HG03469 (cell line): ENCODE results near the gene TPM1.
"Not testable (repeated sequence)": the region's sequence is repeated elsewhere in the genome, so short reads cannot be mapped to it uniquely, and the experiment has no call there.

Source experiments
- ATAC-seq: cut with Tn5 transposase; IDR thresholded peaks from one replicate; pipeline ENCODE4 v1.9.1; 2021; ENCODE audit warnings: mild to moderate bottlenecking, moderate library complexity, moderate number of reproducible peaks; ENCODE audit not compliant: unreplicated experiment

The TPM1 gene

DNA sequence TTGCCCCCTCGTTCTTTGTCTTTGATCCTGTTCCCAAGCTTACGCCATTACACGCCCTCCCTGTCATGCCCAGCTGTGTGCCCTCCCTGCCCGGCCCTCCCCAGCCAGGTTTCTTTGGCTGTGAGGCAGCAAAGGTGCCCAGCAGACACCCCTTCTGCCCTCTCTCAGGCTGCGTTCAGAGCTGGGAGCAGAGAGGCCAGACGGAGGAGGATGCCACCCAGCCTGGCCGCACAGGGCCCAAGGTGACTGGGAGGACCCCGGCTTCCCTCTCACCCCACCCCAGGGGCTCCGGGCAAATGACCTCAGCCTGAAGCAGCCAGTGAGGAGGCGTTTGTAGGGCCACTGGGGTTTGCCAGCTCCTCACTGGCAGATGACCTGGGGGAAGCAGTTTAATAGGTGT, 48.3 kb downstream of the TPM1 start:
- no peak for ATAC-seq

DNA sequence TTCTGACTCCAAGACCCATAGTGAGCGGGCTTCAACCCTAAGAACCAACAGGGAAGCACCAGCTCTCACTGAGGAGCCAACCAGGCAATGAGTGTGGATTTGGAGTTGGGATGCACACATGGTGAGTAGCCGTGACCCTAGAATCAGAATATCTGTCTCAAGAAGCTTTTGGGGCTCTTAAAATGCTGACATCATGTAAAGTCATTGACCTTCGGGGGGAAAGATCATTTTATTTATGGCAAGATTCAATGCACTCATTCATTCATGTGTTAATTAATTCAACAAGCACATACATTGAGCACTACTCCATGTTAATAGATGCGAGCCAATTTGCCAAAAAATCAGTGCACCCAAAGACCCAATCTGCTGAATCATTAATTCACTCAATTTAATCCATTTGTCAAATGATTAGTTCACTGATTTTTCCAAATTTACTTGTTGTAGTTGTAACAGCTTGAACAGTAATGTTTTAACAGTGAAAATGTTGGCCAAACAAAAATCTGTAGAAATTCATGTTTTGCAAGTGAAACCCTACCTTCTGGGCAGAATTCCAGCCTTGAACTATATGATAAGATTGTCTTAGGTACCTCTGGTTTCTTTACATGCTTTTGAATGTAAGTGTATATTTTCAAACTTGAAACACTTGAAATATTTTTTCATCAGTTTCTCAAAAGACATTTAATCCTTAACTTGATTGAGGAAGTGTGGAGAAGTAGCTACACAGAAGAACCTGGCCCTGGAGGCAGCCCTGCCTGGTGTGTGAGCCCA, 49.3 kb downstream of the TPM1 start:
- no peak for ATAC-seq

DNA sequence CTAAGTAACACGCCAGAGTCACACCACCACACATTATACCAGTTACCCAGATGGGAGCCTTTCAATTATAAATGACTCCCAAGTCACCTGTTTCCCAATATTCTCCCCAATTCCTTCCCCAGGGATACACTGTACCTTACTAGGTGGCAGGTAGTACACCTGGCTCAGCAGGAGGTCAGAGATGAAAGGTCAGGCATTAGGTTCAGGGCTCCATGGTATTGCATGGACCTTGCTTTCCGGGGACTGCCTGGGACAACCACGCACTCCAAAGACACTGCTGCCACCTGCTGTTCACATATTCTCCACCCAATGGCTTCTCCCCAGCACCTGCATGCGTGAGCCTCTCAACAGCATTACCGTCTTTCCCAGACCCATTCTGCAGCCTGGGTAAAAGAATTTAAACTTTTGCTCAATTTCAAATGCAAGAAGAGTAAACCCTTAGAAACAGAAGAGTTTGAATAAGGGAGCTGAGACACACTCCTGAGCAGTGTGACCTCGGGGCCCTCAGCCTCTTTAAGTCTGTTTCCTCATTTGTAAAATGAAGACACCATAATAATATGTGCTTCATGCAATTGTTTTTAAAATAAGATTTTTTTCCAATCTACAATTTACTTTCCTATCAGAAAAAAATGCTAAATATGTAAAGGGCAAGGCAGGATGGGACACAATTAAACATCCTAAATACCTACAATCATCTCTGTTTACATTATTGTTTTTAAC, 51.1 kb downstream of the TPM1 start:
- ATAC-seq: no peak

DNA sequence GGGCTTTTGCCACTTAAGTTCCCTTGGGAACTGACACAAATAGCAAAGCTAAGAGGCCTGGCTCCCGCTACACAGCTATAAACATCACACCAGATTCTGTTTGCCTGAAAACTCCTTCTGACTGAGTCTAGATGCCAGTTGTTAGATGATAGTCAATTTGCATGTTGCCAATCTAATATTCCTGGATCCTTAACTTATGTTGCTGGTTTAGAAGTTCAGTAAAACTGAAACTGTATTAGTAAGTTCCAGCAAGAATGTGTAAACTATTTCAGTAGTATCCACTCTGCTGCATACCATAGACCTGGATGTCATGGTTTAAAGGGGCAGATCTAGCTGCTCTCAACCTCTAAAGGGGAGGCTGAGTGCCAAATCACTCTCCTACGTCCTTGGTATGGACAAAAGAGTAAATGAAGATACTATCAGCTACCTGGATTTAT, 52.0 kb downstream of the TPM1 start:
- no peak for ATAC-seq

DNA sequence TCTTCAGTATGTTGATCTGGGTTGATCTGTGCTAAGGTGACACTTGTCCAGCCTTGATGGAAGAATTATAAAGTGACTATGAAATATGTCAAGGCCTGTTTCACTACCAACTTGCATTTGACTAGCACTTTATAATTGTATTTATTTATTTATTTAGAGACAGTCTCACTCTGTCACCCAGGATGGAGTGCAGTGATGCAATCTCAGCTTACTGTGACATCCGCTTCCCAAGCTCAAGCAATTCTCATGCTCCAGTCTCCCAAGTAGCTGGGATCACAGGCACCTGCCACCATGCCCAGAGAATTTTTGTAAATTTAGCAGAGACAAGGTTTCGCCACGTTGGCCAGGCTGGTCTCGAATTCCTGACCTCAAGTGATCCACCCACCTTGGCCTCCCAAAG, 53.6 kb downstream of the TPM1 start:
- no peak for ATAC-seq

DNA sequence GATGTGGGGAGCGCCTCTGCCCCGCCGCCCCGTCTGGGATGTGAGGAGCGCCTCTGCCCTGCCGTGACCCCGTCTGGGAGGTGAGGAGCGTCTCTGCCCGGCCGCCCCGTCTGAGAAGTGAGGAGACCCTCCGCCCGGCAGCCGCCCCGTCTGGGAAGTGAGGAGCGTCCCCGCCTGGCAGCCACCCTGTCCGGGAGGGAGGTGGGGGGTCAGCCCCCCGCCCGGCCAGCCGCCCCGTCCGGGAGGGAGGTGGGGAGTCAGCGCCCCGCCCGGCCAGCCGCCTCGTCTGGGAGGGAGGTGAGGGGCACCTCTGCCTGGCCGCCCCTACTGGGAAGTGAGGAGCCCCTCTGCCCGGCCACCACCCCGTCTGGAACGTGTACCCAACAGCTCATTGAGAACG, 56.4 kb downstream of the TPM1 start:
- ATAC-seq: not testable (repeated sequence)

DNA sequence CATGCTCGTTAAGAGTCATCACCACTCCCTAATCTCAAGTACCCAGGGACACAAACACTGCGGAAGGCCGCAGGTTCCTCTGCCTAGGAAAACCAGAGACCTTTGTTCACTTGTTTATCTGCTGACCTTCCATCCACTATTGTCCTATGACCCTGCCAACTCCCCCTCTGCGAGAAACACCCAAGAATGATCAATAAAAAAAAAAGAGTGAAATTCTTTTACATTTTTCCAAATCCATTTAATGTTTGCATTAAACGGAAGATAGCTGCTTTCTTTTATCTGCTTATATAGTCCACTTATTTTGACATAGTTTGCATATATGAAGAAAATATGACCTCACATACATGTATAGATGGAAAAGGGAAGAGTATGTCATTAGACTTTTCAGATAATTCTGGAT, 57.0 kb downstream of the TPM1 start:
- not testable (repeated sequence) for ATAC-seq

DNA sequence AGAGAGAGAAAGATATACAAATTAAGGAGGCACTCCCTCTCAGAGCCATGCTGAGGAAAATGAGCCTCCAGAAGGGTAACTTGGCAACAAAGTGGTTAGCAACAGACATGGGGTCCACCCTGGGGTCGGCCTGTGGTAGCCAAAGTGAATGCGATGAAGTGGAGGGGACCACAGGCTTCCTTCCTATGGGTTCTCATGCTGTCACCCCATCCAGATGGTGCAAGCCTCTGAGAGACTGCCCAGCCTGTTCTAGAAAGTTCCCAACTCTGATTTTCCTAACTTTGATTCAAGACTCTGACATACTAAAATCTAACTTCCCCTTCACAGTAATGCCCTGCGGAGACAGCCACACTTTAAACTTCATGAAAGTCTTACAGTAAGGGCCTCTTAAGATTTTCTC, 60.9 kb downstream of the TPM1 start:
- ATAC-seq: no peak

DNA sequence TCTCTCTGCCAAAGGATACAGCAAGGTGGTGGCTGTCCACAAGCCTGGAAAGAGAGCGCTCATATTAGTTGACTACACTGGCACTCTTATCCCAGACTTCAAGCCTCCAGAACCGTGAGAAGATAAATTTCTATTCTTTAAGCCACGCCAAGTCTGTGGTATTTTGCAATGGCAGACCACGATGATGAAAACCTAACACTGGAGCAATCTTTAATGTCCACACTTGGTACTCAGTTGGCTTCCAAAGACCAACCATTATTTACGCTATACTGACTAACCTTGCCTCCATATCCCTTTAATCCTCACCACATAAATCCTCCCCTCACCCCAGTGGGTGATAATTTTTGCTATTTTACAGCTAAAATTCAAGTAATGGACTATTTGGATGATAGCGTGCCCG, 62.2 kb downstream of the TPM1 start:
- ATAC-seq: no peak

DNA sequence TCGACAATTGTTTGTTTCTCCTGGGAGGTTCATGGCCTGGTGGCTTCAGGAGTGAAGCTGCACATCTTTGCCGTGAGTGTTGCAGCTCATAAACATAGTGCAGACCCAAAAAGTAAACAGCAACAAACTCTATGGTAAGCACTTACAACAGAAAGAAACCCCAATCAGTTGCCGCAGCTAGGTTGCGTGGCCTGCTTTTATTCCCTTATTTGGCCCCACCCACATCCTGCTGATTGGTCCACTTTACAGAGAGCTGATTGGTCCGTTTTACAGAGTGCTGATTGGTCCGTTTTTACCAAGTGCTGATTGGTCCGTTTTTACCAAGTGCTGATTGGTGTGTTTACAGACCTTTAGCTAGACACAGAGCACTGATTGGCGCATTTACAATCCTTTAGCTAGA, 62.8 kb downstream of the TPM1 start:
- ATAC-seq: not testable (repeated sequence)

DNA sequence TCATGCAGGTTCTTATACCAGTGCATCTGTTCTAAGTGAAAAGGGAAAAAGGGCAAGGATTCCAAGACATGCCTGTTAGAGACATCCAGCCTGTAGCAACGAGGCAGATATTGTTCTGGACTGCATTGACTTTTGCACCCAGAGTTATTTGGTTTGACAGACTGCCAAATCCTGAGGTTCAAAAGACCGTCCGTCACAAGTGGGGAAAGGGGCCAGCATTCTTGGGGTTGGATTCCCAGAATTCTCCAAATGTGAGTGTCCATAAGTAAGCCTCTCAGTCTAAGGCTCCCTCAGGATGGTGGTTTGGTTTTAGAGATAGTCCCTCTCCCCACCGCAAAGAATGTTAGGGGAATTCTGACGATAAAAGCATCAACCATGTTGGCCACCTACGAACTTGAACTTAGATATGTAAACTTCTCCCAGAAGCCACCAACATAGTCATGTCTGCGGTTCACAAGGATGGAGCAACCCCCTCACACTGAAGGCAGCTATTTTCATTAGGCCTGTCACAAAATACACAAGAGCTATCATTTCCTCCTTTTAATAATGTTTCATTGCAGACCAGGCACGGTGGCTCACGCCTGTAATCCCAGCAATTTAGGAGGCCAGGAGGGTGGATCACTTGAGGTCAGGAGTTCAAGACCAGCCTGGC, 65.5 kb downstream of the TPM1 start:
- ATAC-seq: no peak

DNA sequence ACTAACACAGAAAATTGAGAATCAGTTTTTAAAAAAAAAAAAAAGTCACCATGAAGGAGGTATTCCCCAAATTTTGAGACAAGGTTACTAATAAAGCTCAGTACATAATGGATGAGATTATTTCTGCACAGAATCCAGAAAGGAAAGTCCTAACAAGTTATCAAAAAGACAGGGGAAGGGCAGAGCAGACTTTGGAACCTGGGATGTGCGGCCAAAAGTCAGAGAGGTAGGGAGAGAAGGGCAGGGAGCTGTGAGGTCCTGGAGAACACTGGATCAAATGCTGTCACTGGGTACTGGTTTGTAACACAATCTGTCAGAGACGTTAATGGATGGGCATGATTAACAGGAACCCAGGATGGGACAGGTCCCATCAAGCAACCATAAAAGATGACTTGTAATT, 67.0 kb downstream of the TPM1 start:
- ATAC-seq: no peak

DNA sequence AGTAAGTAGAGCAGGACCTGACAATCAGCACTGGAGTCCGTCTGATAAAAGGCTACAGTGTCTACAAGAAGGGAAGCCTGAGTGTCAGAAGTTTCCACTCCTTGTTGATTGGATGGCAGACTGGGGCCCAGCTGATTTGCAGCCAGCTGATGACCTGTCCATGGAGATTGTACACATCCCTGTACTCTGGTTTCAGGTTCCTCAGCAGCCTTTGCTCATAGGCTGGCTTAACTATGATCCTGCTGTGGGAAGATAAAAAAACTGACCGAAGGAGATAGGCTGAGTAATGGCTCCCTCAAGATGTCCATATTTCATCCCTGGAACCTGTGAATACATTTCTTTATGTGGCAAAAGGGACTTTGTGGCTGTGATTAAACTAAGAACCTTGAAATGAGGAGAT, 67.4 kb downstream of the TPM1 start:
- no peak for ATAC-seq

DNA sequence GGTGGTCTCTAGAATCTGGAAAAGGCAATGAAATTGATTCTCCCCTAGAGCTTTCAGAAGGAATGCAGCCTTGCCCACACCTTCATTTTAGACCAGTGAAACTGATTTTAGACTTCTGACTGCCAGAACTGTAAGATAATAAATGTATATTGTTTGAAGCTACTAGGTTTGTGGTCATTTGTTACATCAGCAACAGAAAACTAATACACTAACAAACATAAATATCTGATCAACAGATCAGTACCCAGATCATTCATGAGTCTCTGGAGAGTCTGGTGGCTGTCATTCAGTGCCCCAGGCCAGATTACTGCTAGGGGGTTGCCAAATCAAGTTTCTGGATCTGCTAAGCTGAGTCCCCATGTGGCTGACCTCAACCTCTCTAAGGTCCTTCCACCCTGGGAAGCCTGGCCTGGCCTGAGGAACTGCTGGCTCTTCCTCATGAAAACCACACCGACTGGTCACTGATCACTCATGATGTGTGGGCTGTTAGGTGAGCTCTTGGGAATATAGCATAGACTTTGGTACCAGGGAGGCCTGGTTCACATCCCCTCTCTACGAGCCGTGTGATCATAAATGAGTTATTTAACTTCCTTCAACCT, 68.0 kb downstream of the TPM1 start:
- no peak for ATAC-seq

DNA sequence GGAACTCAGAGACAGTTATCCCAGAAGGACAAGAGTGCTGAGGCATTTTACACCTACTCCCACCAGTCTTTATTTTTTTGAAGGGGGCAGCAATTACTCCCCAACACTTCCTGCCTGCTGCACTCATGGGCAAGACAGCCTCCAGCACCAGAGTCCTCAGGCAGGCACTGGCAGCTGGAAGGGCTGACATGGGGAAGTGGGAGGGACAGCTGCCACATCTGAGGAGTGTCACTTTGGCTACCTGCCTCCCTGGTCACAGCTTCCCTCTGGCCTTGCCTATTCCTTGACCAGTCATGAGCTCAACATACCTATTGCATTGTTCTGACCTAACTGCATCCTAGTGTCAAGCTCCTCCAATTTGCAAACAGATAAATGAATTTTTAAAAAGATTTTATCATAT, 68.9 kb downstream of the TPM1 start:
- ATAC-seq: no peak

DNA sequence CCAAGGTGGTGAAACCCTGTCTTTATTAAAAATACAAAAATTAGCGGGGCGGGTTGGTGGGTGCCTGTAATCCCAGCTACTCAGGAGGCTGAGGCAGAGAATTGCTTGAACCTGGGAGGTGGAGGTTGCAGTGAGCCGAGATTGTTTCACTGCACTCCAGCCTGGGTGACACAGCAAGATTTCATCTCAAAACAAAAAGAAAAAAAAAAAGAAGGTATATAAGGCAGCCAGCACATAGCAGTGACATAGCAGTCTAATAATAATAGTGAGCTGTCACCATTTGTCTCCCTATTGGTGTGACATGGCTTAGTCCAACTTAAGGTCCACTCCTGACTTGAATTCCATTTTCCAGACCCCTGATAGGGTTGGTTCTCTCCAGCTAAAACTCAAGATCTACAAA, 70.3 kb downstream of the TPM1 start:
- no peak for ATAC-seq

DNA sequence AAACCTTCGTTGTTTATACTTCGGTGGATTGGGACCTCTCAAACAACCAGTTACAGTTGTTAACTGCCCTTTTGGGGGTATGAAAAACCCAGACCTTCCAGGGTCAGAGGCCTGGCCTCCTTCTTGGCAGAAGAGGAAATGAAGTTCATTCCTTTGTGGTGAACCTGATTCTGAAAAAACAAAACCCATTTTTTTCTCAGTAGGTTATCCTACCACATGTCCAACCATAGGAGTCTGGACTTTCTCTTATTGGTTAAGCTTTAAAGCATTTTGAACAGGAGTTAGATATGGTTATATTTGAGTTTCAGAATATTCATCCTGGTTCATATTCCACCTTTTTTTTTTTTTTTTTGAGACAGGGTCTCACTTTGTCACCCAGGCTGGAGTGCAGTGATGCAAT, 71.9 kb downstream of the TPM1 start:
- ATAC-seq: no peak
